ENCODE measurements around the gene ANKRD10. TPM values are rescaled to one million over a fixed set of nuclear protein-coding genes. Genes with fewer than 3 reads are reported as not detected.

Gene ANKRD10
- total RNA-seq, 1 experiment from 2014 or later: 132 TPM

DNA sequence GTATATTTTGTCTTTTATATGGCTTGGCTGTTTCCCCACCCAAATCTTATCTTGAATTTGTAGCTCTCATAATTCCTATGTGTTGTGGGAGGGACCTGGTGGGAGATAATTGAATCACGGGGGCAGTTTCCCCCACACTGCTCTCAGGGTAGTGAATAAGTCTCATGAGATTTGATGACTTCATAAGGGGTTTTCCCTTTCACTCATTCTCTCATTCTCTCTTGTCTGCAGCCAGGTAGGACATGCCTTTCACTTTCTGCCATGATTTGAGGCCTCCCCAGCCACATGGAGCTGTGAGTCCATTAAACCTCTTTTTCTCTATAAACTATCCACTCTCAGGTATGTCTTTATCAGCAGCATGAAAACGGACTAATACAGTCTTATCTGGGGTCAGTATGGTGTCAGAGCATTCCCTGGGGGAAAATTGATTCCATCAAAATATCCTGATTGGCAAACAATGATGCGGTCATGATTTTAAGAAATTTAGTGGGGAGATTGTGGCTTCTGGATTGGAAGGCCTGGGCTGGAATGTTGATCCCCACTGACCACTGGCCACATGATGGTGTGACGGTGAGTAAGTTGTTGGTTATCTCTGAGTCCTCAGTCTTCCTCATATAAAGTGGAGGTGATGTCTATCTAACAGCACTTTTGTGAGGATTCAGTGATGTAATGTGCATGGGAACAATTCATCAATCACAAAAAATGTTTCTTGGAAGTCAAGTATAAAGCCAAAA lies 27.5 kb upstream of the ANKRD10 start:
- Histone ChIP-seq H3K4me1 (no peaks in the 10 kb centered on the region), H3K27me3 (replicated peaks; ENCODE audit: control insufficient read depth, insufficient read depth, low read length) (peaks cover 1% of the 10 kb centered on the region; the same call in 1 of the 2 replicates), H3K4me3 (ENCODE audit: low read depth, low read length) (no peak overlapping the region), H3K36me3 (ENCODE audit: control insufficient read depth, insufficient read depth, low read length) (no peaks in the 10 kb centered on the region), H3K9me3 (no peaks in the 10 kb centered on the region)
- TF ChIP-seq, protein P1, sequence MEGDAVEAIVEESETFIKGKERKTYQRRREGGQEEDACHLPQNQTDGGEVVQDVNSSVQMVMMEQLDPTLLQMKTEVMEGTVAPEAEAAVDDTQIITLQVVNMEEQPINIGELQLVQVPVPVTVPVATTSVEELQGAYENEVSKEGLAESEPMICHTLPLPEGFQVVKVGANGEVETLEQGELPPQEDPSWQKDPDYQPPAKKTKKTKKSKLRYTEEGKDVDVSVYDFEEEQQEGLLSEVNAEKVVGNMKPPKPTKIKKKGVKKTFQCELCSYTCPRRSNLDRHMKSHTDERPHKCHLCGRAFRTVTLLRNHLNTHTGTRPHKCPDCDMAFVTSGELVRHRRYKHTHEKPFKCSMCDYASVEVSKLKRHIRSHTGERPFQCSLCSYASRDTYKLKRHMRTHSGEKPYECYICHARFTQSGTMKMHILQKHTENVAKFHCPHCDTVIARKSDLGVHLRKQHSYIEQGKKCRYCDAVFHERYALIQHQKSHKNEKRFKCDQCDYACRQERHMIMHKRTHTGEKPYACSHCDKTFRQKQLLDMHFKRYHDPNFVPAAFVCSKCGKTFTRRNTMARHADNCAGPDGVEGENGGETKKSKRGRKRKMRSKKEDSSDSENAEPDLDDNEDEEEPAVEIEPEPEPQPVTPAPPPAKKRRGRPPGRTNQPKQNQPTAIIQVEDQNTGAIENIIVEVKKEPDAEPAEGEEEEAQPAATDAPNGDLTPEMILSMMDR (IDR thresholded peaks at IDR 0.05; ENCODE audit: insufficient read depth in 1 of 2, low read depth in 1 of 2, low read length in 1 of 2, severe bottlenecking in 1 of 2, unreplicated experiment in 1 of 2): no peak
- Mint-ChIP-seq H3K36me3 (ENCODE audit: insufficient read depth, unreplicated experiment) (no peaks in the 10 kb centered on the region), H3K9me3 (ENCODE audit: unreplicated experiment) (no peaks in the 10 kb centered on the region), H3K27ac (ENCODE audit: unreplicated experiment) (no peak overlapping the region), H3K27me3 (ENCODE audit: insufficient read depth, unreplicated experiment) (peaks cover 6% of the 10 kb centered on the region), H3K4me1 (ENCODE audit: low read depth, unreplicated experiment) (no peaks in the 10 kb centered on the region), H3K4me3 (ENCODE audit: unreplicated experiment) (no peak overlapping the region)
- no TSS peak for BruUV-seq (replicated peaks)
- ChIA-PET CTCF (no interaction called here), POLR2A (no interaction called here)
- no peak for DNase-seq
- intact Hi-C loops (cut with micrococcal nuclease; ENCODE audit: unreplicated experiment): no loop called here

GRCh38 chr13:110938662-110939421 lies 24.0 kb upstream of the ANKRD10 start:
- no peaks in the 10 kb centered on the region for H3K36me3 Mint-ChIP-seq (ENCODE audit: insufficient read depth, unreplicated experiment)
- H3K27me3 Mint-ChIP-seq (ENCODE audit: insufficient read depth, unreplicated experiment): peaks cover 9% of the 10 kb centered on the region
- peaks cover under 1% of the 10 kb centered on the region for H3K9me3 ChIP-seq
- TF ChIP-seq, protein P1 (IDR thresholded peaks at IDR 0.05; ENCODE audit: insufficient read depth in 1 of 2, low read depth in 1 of 2, low read length in 1 of 2, severe bottlenecking in 1 of 2, unreplicated experiment in 1 of 2): no peak
- DNase-seq: no peak
- H3K4me3 ChIP-seq (ENCODE audit: low read depth, low read length): no peak overlapping the region
- peaks cover 28% of the 10 kb centered on the region for H3K9me3 Mint-ChIP-seq (ENCODE audit: unreplicated experiment)
- intact Hi-C loops (cut with micrococcal nuclease; ENCODE audit: unreplicated experiment): no loop called here
- H3K4me1 ChIP-seq: no peaks in the 10 kb centered on the region
- peaks cover 1% of the 10 kb centered on the region; the same call in 1 of the 2 replicates for H3K27me3 ChIP-seq (replicated peaks; ENCODE audit: control insufficient read depth, insufficient read depth, low read length)
- no peaks in the 10 kb centered on the region for H3K36me3 ChIP-seq (ENCODE audit: control insufficient read depth, insufficient read depth, low read length)
- CTCF ChIA-PET: no interaction called here
- POLR2A ChIA-PET: no interaction called here
- no peak overlapping the region for H3K27ac Mint-ChIP-seq (ENCODE audit: unreplicated experiment)
- H3K4me1 Mint-ChIP-seq (ENCODE audit: low read depth, unreplicated experiment): no peaks in the 10 kb centered on the region
- no peak overlapping the region for H3K4me3 Mint-ChIP-seq (ENCODE audit: unreplicated experiment)
- BruUV-seq (replicated peaks): no TSS peak

- H3K9me3 Mint-ChIP-seq (ENCODE audit: unreplicated experiment): peaks cover 28% of the 10 kb centered on the region
- H3K36me3 Mint-ChIP-seq (ENCODE audit: insufficient read depth, unreplicated experiment): no peaks in the 10 kb centered on the region
- peaks cover 11% of the 10 kb centered on the region for H3K9me3 ChIP-seq
- no TSS peak for BruUV-seq (replicated peaks)
- H3K4me1 Mint-ChIP-seq (ENCODE audit: low read depth, unreplicated experiment): no peaks in the 10 kb centered on the region
- intact Hi-C loops (cut with micrococcal nuclease; ENCODE audit: unreplicated experiment): no loop called here
- no peak overlapping the region for H3K27ac Mint-ChIP-seq (ENCODE audit: unreplicated experiment)
- H3K4me1 ChIP-seq: no peaks in the 10 kb centered on the region
- no peak for DNase-seq
- H3K36me3 ChIP-seq (ENCODE audit: control insufficient read depth, insufficient read depth, low read length): no peaks in the 10 kb centered on the region
- ChIA-PET CTCF (no interaction called here), POLR2A (no interaction called here)
- peaks cover 9% of the 10 kb centered on the region for H3K27me3 Mint-ChIP-seq (ENCODE audit: insufficient read depth, unreplicated experiment)
- no peak overlapping the region for H3K4me3 Mint-ChIP-seq (ENCODE audit: unreplicated experiment)
- no peak overlapping the region for H3K4me3 ChIP-seq (ENCODE audit: low read depth, low read length)
- H3K27me3 ChIP-seq (replicated peaks; ENCODE audit: control insufficient read depth, insufficient read depth, low read length): peaks cover 1% of the 10 kb centered on the region; the same call in 1 of the 2 replicates
- TF ChIP-seq, protein P1 (IDR thresholded peaks at IDR 0.05; ENCODE audit: insufficient read depth in 1 of 2, low read depth in 1 of 2, low read length in 1 of 2, severe bottlenecking in 1 of 2, unreplicated experiment in 1 of 2): no peak
Observed at GRCh38 chr13:110937511-110938285, 22.8 kb upstream of the ANKRD10 start.
